NCI-H82 (cell line): ENCODE measurements around the gene SEPTIN3.
"Not testable (repeated sequence)": the region's sequence is repeated elsewhere in the genome, so short reads cannot be mapped to it uniquely, and the experiment has no call there.

Source experiments
- DNase-seq: peaks from one replicate; lab custom pipeline; 2025; lab: John Stamatoyannopoulos, UW

Gene SEPTIN3

DNA sequence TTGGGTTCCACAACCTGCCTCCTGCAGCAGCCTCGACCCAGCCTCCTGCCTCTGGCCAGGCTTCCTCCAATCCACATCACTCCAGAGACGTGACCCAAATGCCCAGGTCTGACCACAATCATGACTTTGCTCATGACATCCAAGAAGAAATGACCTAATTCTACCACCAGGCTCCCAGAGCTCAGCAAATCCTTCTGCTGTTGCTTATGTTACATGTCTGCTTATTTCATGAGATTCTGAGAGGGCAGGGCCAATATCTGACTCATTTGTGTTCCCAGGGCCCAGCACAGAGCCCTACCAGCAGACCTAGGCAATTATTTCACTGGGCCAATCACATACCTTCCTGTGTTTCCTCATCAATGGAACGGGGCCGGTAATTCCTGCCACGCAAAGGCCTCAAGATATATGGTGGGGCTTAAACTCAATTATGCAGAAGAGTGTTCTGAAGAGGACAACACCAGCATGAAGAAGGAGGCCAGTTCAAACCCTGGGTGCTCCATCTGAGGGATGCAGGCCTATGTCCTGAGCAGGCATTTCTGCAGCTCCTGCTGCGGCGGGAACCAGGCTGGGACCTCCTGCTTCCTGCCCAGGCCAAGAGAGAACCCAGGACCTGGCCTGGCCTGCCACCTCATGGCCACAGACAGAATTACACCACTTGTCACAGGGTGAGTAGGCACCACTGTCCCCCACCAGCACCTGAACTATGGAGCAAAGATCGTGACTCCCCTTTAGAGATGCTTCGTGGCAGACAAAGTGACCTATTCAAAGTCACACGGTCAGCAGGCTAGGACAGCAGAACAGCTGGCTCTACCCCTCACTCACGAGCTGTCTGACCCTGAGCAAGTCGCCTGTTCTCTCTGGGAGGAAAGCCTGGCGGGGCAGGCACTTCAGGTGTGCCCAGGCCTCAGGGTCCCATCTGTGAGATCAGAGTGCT, 28.1 kb upstream of the SEPTIN3 start:
- DNase-seq = peak; percentile 70

DNA sequence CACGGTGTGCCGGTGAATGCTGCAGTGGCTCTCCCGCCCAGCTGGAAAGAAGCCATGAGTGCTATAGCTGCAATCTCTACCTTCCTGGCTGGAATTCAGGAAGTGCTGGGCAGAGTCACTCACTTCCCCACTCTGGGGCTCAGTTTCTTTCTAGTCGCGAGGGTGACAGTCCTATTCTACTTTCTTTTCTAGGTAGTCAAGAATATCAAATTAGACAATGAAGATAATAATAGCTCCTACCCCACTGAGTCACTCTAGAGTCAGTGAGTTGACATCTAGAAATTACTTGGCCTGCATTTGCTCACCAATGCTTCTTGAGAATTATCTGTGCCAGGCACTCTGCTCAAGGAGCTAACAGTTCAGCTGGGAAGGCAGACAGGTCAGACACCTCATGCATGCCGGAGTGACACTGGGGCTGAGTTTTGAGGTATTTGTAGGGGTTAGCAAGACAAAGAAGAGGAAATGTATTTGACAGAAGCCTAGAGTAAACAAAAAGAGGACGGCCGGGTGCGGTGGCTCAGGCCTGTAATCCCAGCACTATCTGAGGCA, 25.5 kb upstream of the SEPTIN3 start:
- DNase-seq = no peak

GRCh38 chr22:41946629-41947423, 22.4 kb upstream of the SEPTIN3 start, which contains the start of gene CENPM:
Gene CENPM, minus strand, starts transcription at chr22:41947152. Its CDS starts 76 bp downstream, at chr22:41947076.
- peak; percentile 98 for DNase-seq

- DNase-seq = no peak
These were observed 21.7 kb upstream of the SEPTIN3 start for GRCh38 chr22:41947424-41948080.

DNA sequence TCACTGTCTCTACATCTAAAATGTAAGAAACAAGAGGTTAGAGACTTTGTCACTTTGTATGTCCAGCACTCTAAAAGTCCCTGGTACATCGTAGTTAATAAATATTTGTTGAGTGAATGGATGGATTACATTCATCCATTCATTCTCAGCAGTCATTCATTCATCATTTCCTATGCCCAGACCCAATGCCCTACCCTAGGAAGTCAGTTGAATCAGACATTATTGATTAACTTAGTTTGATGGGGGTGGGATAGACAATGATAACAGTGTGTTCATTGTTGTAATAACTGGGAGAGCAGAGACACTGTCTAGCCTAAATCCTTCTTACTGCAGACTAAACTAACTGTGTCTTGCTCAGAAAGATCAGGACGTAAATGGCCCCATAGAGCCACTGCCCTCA, 21.1 kb upstream of the SEPTIN3 start:
- no peak for DNase-seq

GRCh38 chr22:41948928-41949296, 20.3 kb upstream of the SEPTIN3 start:
- not testable (repeated sequence) for DNase-seq

GRCh38 chr22:41949297-41949965, 19.8 kb upstream of the SEPTIN3 start:
- no peak for DNase-seq

DNA sequence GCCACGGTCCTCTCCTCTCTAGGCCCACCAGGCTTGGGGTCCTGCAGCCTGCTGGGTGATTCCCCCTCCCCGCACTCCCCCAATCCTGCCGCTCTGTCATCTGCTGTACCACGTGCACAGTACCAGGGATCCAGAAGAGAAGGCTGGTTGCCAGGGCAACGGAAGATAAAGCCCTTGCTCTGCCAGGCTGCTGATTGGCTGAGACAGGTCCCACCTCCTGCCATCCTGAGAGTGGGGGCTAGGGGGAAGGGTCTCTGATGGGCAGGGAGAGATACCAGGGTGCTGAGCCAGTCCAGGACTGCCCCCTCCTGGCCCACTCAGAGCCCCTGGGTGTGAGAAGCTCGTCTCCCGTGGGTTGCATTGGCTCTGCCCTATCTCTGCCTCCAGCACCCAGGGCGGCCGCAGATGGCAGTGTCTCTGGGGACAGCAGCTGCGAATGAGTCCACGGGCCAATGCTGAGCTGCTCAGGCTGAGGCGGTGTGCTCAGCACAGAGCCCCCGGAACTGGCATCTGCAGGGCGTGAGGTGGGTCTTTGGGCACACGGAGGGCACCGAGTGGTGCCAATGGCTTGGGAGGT, 17.3 kb upstream of the SEPTIN3 start, which contains the start of gene SMIM45:
Gene SMIM45 (plus strand): TSS at position 253 of the 577 bp plus-strand sequence.
- peak; percentile 84 for DNase-seq

GRCh38 chr22:41952713-41953112, 16.5 kb upstream of the SEPTIN3 start:
- no peak for DNase-seq

GRCh38 chr22:41957941-41958556, 11.2 kb upstream of the SEPTIN3 start:
- no peak for DNase-seq

DNA sequence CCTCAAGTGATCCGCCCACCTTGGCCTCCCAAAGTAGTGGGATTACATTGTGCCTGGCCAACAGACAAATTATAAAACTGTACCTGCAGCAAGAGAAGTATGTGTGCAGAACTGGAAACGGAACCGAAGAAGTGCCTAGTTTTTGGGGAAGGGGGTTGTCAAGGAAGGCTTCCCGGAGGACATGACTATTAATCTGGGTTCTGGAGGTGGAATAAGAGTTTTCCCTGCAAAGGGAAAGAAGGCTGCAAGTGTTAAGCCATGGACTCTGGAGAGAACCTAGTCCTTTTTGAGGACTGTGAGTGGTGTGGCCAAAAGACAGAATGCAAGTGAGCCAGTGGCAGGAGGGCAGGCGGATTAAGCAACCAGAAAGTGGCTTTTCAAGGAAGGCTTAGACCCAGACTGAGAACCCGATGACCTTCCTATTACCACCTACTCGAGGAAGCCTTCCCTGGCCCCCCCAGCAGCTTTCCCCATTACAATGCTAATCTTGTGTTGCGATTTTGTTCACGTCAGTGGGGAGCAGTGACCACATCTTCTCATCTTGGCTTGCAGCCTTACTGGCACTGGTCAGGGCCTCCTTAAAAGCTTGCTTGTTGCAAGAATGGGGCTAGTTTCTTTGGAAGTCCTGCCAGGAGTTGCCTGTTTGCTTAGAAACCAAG, 5.7 kb upstream of the SEPTIN3 start:
- DNase-seq = peak; percentile 50

DNA sequence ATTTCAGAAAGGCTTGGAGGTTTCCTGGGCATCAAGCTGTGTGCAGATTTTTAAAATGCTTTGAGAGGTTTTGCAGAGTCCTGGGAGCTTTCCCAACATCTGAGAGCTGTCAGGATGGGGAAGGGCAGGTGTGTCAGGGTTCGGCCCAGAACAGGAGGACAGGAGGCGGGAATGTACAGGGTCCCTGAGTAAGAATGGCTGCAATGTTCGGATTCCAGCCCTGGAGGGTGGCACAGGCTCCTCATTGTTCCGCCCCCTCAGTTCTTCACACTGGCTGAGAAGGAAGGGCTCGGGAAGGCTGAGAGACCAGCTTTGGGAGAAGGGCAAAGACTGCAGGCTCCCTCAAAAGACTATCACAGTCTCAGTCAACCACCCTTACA, 5.1 kb upstream of the SEPTIN3 start:
- no peak for DNase-seq

GRCh38 chr22:41966225-41966606, 3.0 kb upstream of the SEPTIN3 start:
- no peak for DNase-seq

DNA sequence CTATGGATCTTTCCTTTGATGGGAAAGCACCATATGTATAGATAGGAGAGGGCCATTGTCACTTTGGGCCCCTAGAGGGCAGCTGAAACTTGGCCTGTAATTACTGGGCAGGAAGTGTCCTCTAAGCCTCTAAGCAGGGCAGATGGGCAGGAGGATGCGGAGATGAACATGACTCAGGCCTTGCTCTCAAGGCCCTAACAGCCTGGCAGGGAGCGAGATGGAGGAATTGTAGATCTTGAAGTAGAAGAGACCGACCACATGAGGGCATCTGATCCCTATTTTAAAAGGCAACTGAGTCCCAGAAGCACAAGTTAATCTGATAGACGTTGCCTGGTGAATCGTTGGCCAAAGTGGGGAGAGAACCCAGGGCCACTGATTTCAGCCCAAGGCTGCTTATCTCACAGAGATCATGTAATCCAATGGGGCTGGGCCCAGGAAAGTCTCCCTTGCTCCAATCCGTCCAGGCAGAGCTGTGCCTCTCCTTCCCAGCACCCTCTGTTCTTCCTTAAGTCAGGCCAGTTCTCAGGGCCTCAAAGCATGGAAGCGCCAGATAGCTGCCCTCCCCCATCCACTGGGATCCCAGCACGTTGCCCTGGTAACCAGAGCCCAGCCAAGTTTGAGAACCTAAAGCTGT, 2.5 kb upstream of the SEPTIN3 start:
- DNase-seq = peak; percentile 84

DNA sequence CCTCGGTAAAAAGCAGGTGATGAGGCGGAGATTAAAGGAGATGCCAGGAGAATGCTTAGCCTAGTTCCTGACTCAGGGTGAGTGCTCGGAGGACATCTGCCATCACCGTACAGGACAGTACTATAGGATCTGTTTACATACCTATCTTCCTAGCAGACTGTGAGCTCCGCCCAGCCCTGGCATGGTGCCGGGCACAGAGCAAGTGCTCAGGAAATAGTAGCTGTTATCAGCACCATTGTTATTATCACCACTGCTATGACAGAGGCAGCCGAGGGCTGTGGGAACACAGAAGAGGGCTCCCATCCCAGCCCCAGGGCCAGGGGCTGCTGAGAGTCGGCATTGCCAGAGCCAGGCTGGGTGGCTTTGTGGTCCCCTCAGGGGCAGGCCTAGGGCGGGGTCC, 642 bp upstream of the SEPTIN3 start:
- DNase-seq = no peak

DNA sequence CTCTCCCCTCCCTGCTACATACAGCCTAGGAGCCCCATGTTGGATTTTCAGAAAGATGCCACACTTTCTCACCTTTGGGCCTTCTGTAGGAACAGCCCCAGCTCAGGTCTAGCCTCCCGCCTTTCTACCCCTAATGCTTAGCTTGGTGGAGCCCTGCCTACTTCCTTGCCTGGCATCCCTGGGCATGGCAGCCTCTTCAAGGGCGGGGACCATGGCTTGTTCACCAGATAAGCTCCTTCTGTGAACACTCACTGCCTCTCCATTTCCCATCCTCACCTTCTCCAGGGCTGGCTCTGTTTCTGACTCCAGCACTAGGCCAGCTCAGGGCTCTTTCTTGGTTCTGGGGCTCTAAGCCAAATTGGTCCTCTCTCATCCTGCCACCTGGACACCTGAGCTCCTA, 1.4 kb downstream of the SEPTIN3 start:
- no peak for DNase-seq

DNA sequence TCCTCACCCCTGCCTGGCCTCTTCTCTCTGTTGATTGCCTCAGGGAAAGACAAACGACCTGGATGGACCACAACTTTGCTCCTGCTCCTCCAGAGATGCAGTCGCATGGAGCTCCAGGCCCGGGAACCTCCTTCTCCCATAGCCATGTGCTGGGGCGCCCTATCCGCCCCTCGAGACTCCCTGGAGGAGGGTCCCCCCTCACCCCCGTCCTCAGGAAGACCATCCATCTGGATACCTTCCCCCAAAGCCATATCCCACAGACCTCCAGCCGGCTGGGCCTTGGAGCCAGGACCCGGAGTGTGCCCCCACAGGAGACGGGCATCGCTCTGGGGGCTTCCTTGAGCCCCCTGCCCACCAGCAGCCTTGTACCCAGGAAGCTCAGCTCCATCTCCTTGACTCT, 2.2 kb downstream of the SEPTIN3 start:
- DNase-seq = no peak

DNA sequence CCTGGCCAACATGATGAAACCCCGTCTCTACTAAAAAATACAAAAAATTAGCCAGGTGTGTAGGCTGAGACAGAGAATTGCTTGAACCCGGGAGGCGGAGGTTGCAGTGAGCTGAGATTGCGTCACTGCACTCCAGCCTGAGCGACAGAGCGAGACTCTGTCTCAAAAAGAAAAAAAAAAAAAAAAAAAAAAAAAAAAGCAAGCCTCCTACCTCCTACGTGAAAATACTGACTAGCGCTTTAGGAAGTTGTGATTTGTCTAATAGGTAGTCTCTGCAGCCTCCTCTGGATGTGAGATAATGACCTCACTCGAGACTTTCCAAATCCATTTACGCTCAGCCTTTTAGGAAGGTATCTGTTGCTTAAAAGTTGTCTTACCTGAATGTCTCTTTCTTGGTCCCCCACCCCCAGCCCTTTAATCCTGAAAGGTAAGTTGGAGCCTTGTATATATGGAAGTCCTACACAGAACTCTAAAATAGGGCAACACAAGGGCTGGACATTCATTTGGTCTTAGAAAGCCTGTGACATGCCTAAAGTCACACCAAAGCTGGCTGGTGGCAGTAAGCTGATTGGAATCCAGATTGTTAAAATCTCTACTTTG, 5.5 kb downstream of the SEPTIN3 start:
- no peak for DNase-seq
